Measurements from ENCODE around the gene ST6GALNAC1. TPM values are rescaled to one million over a fixed set of nuclear protein-coding genes. Genes with fewer than 3 reads are reported as not detected.

ST6GALNAC1 gene
- total RNA-seq, 6 experiments from 2014 or later: not detected

DNA sequence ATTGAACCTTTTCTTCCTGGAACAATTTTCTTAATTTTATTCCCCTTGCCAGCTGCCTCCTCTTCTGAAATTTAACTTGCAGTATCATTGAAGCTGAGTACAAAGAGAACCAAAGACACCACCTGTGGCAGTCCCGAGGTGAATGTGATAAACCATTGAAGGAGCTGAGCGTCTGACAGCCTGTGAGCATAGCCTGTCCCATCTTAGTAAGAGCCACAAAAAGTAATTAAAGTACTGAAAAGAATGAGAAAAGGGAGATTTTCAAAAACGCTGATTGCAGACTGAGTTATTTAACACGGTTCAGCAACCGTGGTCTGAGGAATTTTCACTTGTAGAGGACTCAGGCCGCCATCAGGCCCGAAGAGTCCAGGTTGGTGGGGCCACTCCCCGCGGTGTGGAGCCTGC, 27.2 kb upstream of the ST6GALNAC1 start:
- no peak for DNase-seq
- Mint-ChIP-seq H3K9me3 (no peaks in the 10 kb centered on the region; the same call in 1 of the 2 replicates), H3K27me3 (ENCODE audit: insufficient read depth) (peaks cover 13% of the 10 kb centered on the region), H3K27ac (peak overlapping the region; percentile 89), H3K4me3 (peak overlapping the region; percentile 95), H3K4me1 (ENCODE audit: low read depth) (peaks cover 59% of the 10 kb centered on the region), H3K36me3 (ENCODE audit: low read depth) (peaks cover 16% of the 10 kb centered on the region)
- TF ChIP-seq CTCF (IDR thresholded peaks at IDR 0.05): no peak

DNA sequence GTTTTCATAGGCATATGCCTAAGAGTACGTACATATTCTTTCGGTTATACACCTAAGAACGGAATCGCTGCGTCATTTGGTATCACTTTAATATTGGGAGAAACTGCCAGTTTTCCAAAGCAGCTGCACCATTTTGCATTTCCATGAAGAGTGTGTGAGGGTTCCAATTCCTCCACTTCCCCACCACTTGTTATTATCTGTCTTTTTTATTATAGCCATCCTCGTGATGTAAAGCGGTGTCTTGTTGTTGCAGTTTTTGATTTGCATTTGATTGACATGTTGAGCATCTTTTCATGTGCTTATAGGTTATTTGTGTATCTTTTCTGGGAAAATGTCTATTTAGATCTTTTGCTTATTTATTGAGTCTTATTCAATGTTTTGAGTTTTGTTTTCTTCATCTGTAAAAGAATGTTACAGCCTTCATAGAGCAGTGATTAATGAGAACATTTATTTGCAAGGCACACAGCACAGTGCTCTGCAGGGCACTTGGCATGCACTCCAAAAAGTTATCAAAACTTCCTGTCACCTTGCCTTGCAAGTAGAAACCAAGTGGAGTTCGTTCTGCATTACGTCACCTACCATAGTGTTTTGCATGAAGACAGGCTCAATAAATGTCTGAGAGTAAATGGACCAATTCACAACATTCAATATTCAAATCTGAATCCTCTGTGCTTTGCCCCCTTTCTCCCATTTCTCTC, 26.6 kb upstream of the ST6GALNAC1 start:
- H3K4me3 Mint-ChIP-seq: no peak overlapping the region
- TF ChIP-seq CTCF (IDR thresholded peaks at IDR 0.05): no peak
- no peaks in the 10 kb centered on the region; the same call in 1 of the 2 replicates for H3K9me3 Mint-ChIP-seq
- peaks cover 9% of the 10 kb centered on the region for H3K27me3 Mint-ChIP-seq (ENCODE audit: insufficient read depth)
- no peak overlapping the region for H3K27ac Mint-ChIP-seq
- H3K4me1 Mint-ChIP-seq (ENCODE audit: low read depth): peaks cover 57% of the 10 kb centered on the region
- no peak for DNase-seq
- H3K36me3 Mint-ChIP-seq (ENCODE audit: low read depth): peaks cover 11% of the 10 kb centered on the region

DNA sequence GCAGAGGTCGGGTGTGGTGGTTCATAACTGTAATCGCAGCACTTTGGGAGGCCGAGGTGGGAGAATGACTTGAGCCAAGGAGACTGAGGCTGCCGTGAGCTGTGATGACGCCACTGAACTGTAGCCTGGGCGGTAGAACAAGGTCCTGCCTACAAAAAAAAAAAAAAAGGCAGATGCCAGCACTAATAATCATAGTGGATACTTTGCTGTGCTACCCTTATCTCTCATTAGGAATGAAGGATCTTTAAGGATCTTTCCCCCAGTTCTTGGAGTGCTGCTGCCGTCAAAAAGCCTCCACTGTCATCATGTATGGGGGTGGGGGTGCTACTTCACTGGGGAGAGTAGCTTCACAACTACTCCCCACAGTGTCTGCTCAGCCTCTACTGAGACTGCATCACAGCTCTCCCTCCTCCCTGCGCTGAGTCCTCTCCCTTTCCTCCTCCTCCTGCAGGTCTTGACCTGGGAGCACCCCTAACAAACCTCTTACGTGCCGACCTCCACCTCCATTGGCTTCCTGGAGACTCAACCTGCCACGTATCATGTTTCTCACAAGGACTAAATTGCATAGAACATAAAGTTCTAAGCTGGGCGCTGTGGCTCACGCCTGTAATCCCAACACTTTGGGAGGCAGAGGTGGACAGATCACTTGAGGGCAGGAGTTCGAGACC, 24.4 kb upstream of the ST6GALNAC1 start:
- DNase-seq: no peak
- no peak for TF ChIP-seq CTCF (IDR thresholded peaks at IDR 0.05)
- H3K4me1 Mint-ChIP-seq (ENCODE audit: low read depth): peaks cover 35% of the 10 kb centered on the region
- H3K27me3 Mint-ChIP-seq (ENCODE audit: insufficient read depth): peaks cover 16% of the 10 kb centered on the region
- no peak overlapping the region for H3K27ac Mint-ChIP-seq
- 0 out of 2 replicates have a peak overlapping the region, but pooled peaks have one; percentile 5 for H3K4me3 Mint-ChIP-seq
- peaks cover 4% of the 10 kb centered on the region; the same call in 1 of the 2 replicates for H3K36me3 Mint-ChIP-seq (ENCODE audit: low read depth)
- H3K9me3 Mint-ChIP-seq: no peaks in the 10 kb centered on the region; the same call in 1 of the 2 replicates

DNA sequence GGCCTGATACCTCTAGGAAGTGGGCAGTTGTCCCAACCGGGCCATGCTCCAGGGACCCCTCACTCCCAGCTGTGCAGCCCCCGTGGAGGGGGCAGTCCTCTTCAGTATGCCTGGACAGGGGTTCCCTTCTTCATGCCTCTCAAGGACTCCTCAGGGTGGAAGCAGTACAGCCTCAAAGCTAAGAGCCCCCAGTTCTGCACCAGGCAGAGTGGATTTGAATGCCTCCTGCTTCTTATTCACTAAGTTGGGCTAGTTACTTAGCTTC, 23.9 kb upstream of the ST6GALNAC1 start:
- H3K4me3 Mint-ChIP-seq: no peak overlapping the region
- peaks cover 1% of the 10 kb centered on the region; the same call in 1 of the 2 replicates for H3K36me3 Mint-ChIP-seq (ENCODE audit: low read depth)
- H3K27ac Mint-ChIP-seq: no peak overlapping the region
- peaks cover 16% of the 10 kb centered on the region for H3K27me3 Mint-ChIP-seq (ENCODE audit: insufficient read depth)
- no peaks in the 10 kb centered on the region; the same call in 1 of the 2 replicates for H3K9me3 Mint-ChIP-seq
- TF ChIP-seq CTCF (IDR thresholded peaks at IDR 0.05): no peak
- H3K4me1 Mint-ChIP-seq (ENCODE audit: low read depth): peaks cover 30% of the 10 kb centered on the region
- no peak for DNase-seq

GRCh38 chr17:76660656-76661042, 17.1 kb upstream of the ST6GALNAC1 start:
- H3K27ac Mint-ChIP-seq: no peak overlapping the region
- no peak overlapping the region for H3K4me3 Mint-ChIP-seq
- no peak for TF ChIP-seq CTCF (IDR thresholded peaks at IDR 0.05)

More at GRCh38 chr17:76660656-76661042, 17.1 kb upstream of the ST6GALNAC1 start:
- no peak for DNase-seq
- H3K27me3 Mint-ChIP-seq (ENCODE audit: insufficient read depth): peaks cover 29% of the 10 kb centered on the region
- H3K4me1 Mint-ChIP-seq (ENCODE audit: low read depth): peaks cover 8% of the 10 kb centered on the region; the same call in 1 of the 2 replicates
- H3K36me3 Mint-ChIP-seq (ENCODE audit: low read depth): no peaks in the 10 kb centered on the region
- H3K9me3 Mint-ChIP-seq: no peaks in the 10 kb centered on the region

All from HFFc6 (cell line).